Transverse colon (tissue), 4 donors: ENCODE data around the gene KRTAP10-5.

Experiments used
- EP300 ChIP-seq: sonication (generic); formaldehyde crosslinking; IDR thresholded peaks from one replicate; pipeline ENCODE4 v1.6.1; 2017; ENCODE audit warnings: antibody characterized with exemption, low read depth
- POLR2A ChIP-seq: fragments of 450-650 bp; IDR thresholded peaks from one replicate; pipeline ENCODE4 v1.6.1; 2016; ENCODE audit warnings: antibody characterized with exemption, mild to moderate bottlenecking, moderate library complexity
- POLR2AphosphoS5 ChIP-seq, 3 donors: sonication (generic); formaldehyde crosslinking; IDR thresholded peaks; one replicate each; pipeline ENCODE4 v1.6.1; 2016; ENCODE audit warnings: antibody characterized with exemption in 3 of 3
- TF ChIP-seq, protein P1 (sequence below), 5 experiments: fragments of 200-600 bp in 3 of 5; fragments of 450-650 bp in 2 of 5; sonication (generic) in 3 of 5; IDR thresholded peaks; 1 replicate in 2 of 5; 2 replicates in 3 of 5; pipeline ENCODE4 v1.5.1; 2016 to 2017; ENCODE audit warnings: antibody characterized with exemption in 5 of 5, inconsistent platforms in 3 of 5, mild to moderate bottlenecking in 2 of 5, moderate library complexity in 1 of 5

DNA sequence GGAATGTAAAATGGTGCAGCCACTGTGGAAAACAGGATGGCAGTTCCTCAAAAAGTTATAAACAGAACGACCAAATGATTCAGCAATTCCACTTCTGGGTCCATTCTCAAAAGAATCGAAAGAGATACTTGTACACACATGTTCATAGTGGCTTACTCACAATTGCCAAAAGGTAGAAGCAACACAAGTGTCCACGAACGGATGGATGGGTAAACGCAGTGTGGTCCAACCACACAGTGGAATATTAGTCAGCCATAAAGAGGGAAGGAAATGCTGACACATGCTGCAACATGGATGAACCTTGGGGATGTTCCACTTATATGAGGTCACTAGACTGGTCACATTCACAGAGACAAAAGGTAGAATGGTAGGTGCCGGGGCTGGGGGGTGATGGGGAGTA, 45.7 kb downstream of the KRTAP10-5 start:
- TF ChIP-seq, protein P1, sequence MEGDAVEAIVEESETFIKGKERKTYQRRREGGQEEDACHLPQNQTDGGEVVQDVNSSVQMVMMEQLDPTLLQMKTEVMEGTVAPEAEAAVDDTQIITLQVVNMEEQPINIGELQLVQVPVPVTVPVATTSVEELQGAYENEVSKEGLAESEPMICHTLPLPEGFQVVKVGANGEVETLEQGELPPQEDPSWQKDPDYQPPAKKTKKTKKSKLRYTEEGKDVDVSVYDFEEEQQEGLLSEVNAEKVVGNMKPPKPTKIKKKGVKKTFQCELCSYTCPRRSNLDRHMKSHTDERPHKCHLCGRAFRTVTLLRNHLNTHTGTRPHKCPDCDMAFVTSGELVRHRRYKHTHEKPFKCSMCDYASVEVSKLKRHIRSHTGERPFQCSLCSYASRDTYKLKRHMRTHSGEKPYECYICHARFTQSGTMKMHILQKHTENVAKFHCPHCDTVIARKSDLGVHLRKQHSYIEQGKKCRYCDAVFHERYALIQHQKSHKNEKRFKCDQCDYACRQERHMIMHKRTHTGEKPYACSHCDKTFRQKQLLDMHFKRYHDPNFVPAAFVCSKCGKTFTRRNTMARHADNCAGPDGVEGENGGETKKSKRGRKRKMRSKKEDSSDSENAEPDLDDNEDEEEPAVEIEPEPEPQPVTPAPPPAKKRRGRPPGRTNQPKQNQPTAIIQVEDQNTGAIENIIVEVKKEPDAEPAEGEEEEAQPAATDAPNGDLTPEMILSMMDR (IDR thresholded peaks at IDR 0.05) = no peak
- TF ChIP-seq EP300 (no peak), POLR2A (no peak), POLR2AphosphoS5 (IDR thresholded peaks at IDR 0.05) (no peak)
